H1 (cell line): ENCODE data around the gene KSR2.

Experiments
- ATF3 ChIP-seq: IDR thresholded peaks from 2 replicates; pipeline ENCODE4 v1.6.1; 2011; ENCODE audit warnings: low read depth, mild to moderate bottlenecking, low read length; ENCODE audit not compliant: insufficient read depth
- CBX8 ChIP-seq: fragments of 300-800, 300-1000 bp; sonication (generic); IDR thresholded peaks from 2 replicates; pipeline ENCODE4 v1.7.1; 2016; ENCODE audit warnings: low read depth, low read length, borderline replicate concordance
- CHD1 ChIP-seq: IDR thresholded peaks from 2 replicates; pipeline ENCODE4 v1.6.1; 2012; ENCODE audit warnings: low read depth, low read length, improper control_type of control experiment
- CTCF ChIP-seq, 3 experiments: IDR thresholded peaks; 1 replicate in 2 of 3; 2 replicates in 1 of 3; pipeline versions ENCODE4 v1.5.1 to v1.6.1; 2011; ENCODE audit warnings: low read length in 3 of 3, mild to moderate bottlenecking in 3 of 3, inconsistent platforms in 2 of 3, low read depth in 1 of 3, moderate library complexity in 1 of 3; ENCODE audit not compliant: insufficient read depth in 1 of 3; ENCODE audit errors: control extremely low read depth in 1 of 3
- MAX ChIP-seq: IDR thresholded peaks from 2 replicates; pipeline ENCODE4 v1.6.1; 2012; ENCODE audit warnings: inconsistent platforms
- POLR2AphosphoS5 ChIP-seq: IDR thresholded peaks from 2 replicates; pipeline ENCODE4 v1.6.1; 2011; ENCODE audit warnings: low read depth, low read length
- POU5F1 ChIP-seq: IDR thresholded peaks from 2 replicates; pipeline ENCODE4 v1.6.1; 2011; ENCODE audit warnings: low read depth, mild to moderate bottlenecking, low read length, moderate library complexity
- RAD21 ChIP-seq, 2 experiments: IDR thresholded peaks in 1 of 2; conservative IDR thresholded peaks in 1 of 2; 2 replicates each; pipeline ENCODE4 v1.6.1; 2011; ENCODE audit warnings: low read depth in 2 of 2, low read length in 2 of 2, improper control_type of control experiment in 1 of 2, inconsistent platforms in 1 of 2, mild to moderate bottlenecking in 1 of 2, moderate library complexity in 1 of 2
- TEAD4 ChIP-seq: IDR thresholded peaks from 2 replicates; pipeline ENCODE4 v1.6.1; 2012; ENCODE audit warnings: low read depth, low read length, inconsistent platforms, mixed read lengths
- USF2 ChIP-seq: IDR thresholded peaks from 2 replicates; pipeline ENCODE4 v1.6.1; 2011; ENCODE audit warnings: low read length, improper control_type of control experiment

- TF ChIP-seq CTCF (IDR thresholded peaks at IDR 0.05; ENCODE audit: control extremely low read depth in 1 of 3, insufficient read depth in 1 of 3, low read depth in 1 of 3, low read length in 3 of 3) = no peak
- TF ChIP-seq USF2 = no peak
- no peak for TF ChIP-seq CHD1
- no peak for TF ChIP-seq CBX8
- no peak for TF ChIP-seq MAX
- TF ChIP-seq ATF3 = no peak
- TF ChIP-seq POU5F1 = no peak
- TF ChIP-seq TEAD4 = no peak
- no peak for TF ChIP-seq RAD21 (IDR thresholded peaks at IDR 0.05 in 1 of 2, conservative IDR thresholded peaks at IDR 0.05 in 1 of 2; ENCODE audit: low read depth in 2 of 2, low read length in 2 of 2)
- no peak for TF ChIP-seq POLR2AphosphoS5
Observed at GRCh38 chr12:117580718-117581062, 388.1 kb downstream of the KSR2 start.
